ENCODE measurements around the gene IL27RA.

- TF ChIP-seq CTCF (IDR thresholded peaks at IDR 0.05; ENCODE audit: low read depth, low read length) (no peak), MAX (IDR thresholded peaks at IDR 0.05; ENCODE audit: low read depth, low read length) (no peak), POLR2A (IDR thresholded peaks at IDR 0.05; ENCODE audit: extremely low read depth, insufficient read length) (no peak), MYC (IDR thresholded peaks at IDR 0.05; ENCODE audit: low read depth, low read length) (no peak)
Observed at GRCh38 chr19:13984186-13984585, 47.4 kb upstream of the IL27RA start.
